GM12878 (cell line): Measurements from ENCODE around the gene WNK2. TPM values are rescaled to one million over a fixed set of nuclear protein-coding genes. Genes with fewer than 3 reads are reported as not detected.

ENCODE experiments used
- ATAC-seq: fragments of 200-7000 bp; cut with Tn5 transposase; 3 replicates; pipeline ENCODE4 v1.9.1; 2020; ENCODE audit warnings: mild to moderate bottlenecking, moderate library complexity
- BruUV-seq: library from RNA; stranded (reverse); fragments of 400-500 nt; replicated peaks from 2 replicates; lab custom pipeline; 2021; lab: Mats Ljungman, UMichigan
- CTCF ChIA-PET: fragments of 300-600 bp; sonication (Branson Sonifier 250); formaldehyde crosslinking; extraction: SDS; loops from one replicate; lab custom pipeline; 2021; ENCODE audit warnings: inconsistent platforms; lab: Yijun Ruan, JAX
- POLR2A ChIA-PET: fragments of 350-600 bp; formaldehyde crosslinking; extraction: SDS; loops from one replicate; lab custom pipeline; 2021; ENCODE audit warnings: inconsistent platforms; lab: Charles Lee
- RAD21 ChIA-PET: fragments of 300-600 bp; sonication (Branson Sonifier 250); formaldehyde crosslinking; loops from one replicate; lab custom pipeline; 2023; ENCODE audit warnings: antibody characterized with exemption; ENCODE audit not compliant: unreplicated experiment; lab: Charles Lee
- SMC1A ChIA-PET: fragments of 300-600 bp; sonication (Branson Sonifier 250); formaldehyde crosslinking; loops from one replicate; lab custom pipeline; 2023; ENCODE audit not compliant: unreplicated experiment, uncharacterized antibody; lab: Charles Lee
- DNase-seq: peaks from one replicate; pipeline ENCODE4 v3.0.0-alpha.2; 2011; ENCODE audit warnings: low read depth, low spot score
- FAIRE-seq: peaks from 3 replicates; lab custom pipeline; 2011; peaks lifted over from hg19 to GRCh38; lab: Jason Lieb, UNC
- H2AFZ ChIP-seq: 2 replicates; pipeline ENCODE4 v1.6.0; 2011; ENCODE audit warnings: low read depth, low read length, control low read depth; ENCODE audit not compliant: control insufficient read depth
- H3K27ac ChIP-seq: 2 replicates; pipeline ENCODE4 v1.5.1; 2011; ENCODE audit warnings: control low read depth; ENCODE audit not compliant: control insufficient read depth, insufficient read depth
- H3K27me3 ChIP-seq, 2 experiments: replicated peaks in 1 of 2; 2 replicates each; pipeline versions ENCODE4 v1.6.0 to v1.6.1; 2011; ENCODE audit warnings: low read length in 1 of 2; ENCODE audit not compliant: control insufficient read depth in 2 of 2, insufficient read depth in 2 of 2
- H3K36me3 ChIP-seq, 2 experiments: 2 replicates each; pipeline ENCODE4 v1.5.1; 2011; ENCODE audit warnings: low read length in 1 of 2; ENCODE audit not compliant: control insufficient read depth in 2 of 2, insufficient read depth in 2 of 2
- H3K4me1 ChIP-seq: 2 replicates; pipeline ENCODE4 v1.6.1; 2011; ENCODE audit warnings: mild to moderate bottlenecking, low read length, moderate library complexity, mixed read lengths; ENCODE audit not compliant: control insufficient read depth, insufficient read depth
- H3K4me2 ChIP-seq: 2 replicates; pipeline ENCODE4 v1.6.0; 2011; ENCODE audit warnings: control low read depth; ENCODE audit not compliant: control insufficient read depth, insufficient read depth
- H3K4me3 ChIP-seq: fragments of 200-600 bp; sonication (generic); 2 replicates; pipeline ENCODE4 v1.5.1; 2016
- H3K79me2 ChIP-seq: 2 replicates; pipeline ENCODE4 v1.6.0; 2011; ENCODE audit warnings: low read length; ENCODE audit not compliant: control insufficient read depth, insufficient read depth
- H3K9ac ChIP-seq: 2 replicates; pipeline ENCODE4 v1.8.0; 2011; ENCODE audit warnings: low read length, control low read depth, mixed read lengths; ENCODE audit not compliant: control insufficient read depth, insufficient read depth
- H3K9me3 ChIP-seq: replicated peaks from 3 replicates; pipeline ENCODE4 v1.5.1; 2011; ENCODE audit warnings: mild to moderate bottlenecking, low read length; ENCODE audit not compliant: control insufficient read depth, insufficient read depth
- H4K20me1 ChIP-seq: 2 replicates; pipeline ENCODE4 v1.6.0; 2011; ENCODE audit not compliant: control insufficient read depth, insufficient read depth
- CHD1 ChIP-seq: IDR thresholded peaks from 2 replicates; pipeline ENCODE4 v1.6.1; 2012; ENCODE audit warnings: low read depth, low read length, improper control_type of control experiment
- E4F1 ChIP-seq: fragments of 450-650 bp; IDR thresholded peaks from 2 replicates; pipeline ENCODE4 v1.6.1; 2018; ENCODE audit warnings: borderline replicate concordance, mild to moderate bottlenecking; ENCODE audit not compliant: partially characterized antibody
- EZH2 ChIP-seq: IDR thresholded peaks from 2 replicates; pipeline ENCODE4 v1.6.1; 2012; ENCODE audit warnings: low read depth, mild to moderate bottlenecking, control low read depth, inconsistent platforms, low read length, borderline replicate concordance; ENCODE audit not compliant: control insufficient read depth
- HDGF ChIP-seq: fragments of 450-650 bp; IDR thresholded peaks from 2 replicates; pipeline ENCODE4 v1.6.1; 2016; ENCODE audit warnings: antibody characterized with exemption
- IRF4 ChIP-seq: IDR thresholded peaks from 2 replicates; pipeline ENCODE4 v1.6.1; 2011; ENCODE audit warnings: low read depth, low read length
- MXI1 ChIP-seq: fragments of 150-350 bp; IDR thresholded peaks from 2 replicates; pipeline ENCODE4 v1.6.1; 2011; ENCODE audit warnings: low read depth, mild to moderate bottlenecking, inconsistent platforms, low read length, improper control_type of control experiment
- PRDM15 ChIP-seq: fragments of 450-650 bp; formaldehyde crosslinking; IDR thresholded peaks from 2 replicates; pipeline ENCODE4 v1.4.0; 2020; ENCODE audit warnings: mild to moderate bottlenecking, moderate library complexity
- RCOR1 ChIP-seq: conservative IDR thresholded peaks from 2 replicates; pipeline ENCODE4 v1.6.1; 2012; ENCODE audit warnings: low read depth, low read length, improper control_type of control experiment
- ZNF687 ChIP-seq: fragments of 450-650 bp; IDR thresholded peaks from 2 replicates; pipeline ENCODE4 v1.6.1; 2017; ENCODE audit warnings: mild to moderate bottlenecking, moderate library complexity
- WGBS: methylation state at CpG from one replicate; pipeline ENCODE4 v1.1.6; 2016; ENCODE audit warnings: low lambda C conversion rate; ENCODE audit not compliant: insufficient replicate concordance, insufficient coverage; ENCODE audit errors: missing lambda C conversion rate; 5-methylcytosine and 5-hydroxymethylcytosine counted together
- in situ Hi-C: fragments of 300-500 bp; cut with MboI; formaldehyde crosslinking; loops from 9 replicates; pipeline ENCODE4 v1.14.3; 2018; ENCODE audit warnings: mixed read lengths
- intact Hi-C: fragments of 100-400 bp; cut with micrococcal nuclease; formaldehyde crosslinking; loops from one replicate; pipeline ENCODE4 v1.14.2; 2022; ENCODE audit not compliant: unreplicated experiment
- polyA plus RNA-seq, 11 experiments: library from polyadenylated mRNA; depleted of rRNA in 4 of 11; unstranded in 6 of 11; stranded (reverse) in 5 of 11; fragments of >200 nt; fragmentation: Nextera tagmentation in 4 of 11; fragmentation: Illumina TruSeq in 1 of 11; extraction: Ambion mirVana in 4 of 11; extraction: Trizol in 1 of 11; gene quantifications; 1 replicate in 1 of 11; 2 replicates in 10 of 11; pipeline versions ENCODE4 v1.2.1 to v1.2.3, GENCODE V29; 2011 to 2016; ENCODE audit warnings: inconsistent platforms in 2 of 11, missing spikeins in 2 of 11, low read depth in 1 of 11
- total RNA-seq, 4 experiments: library from RNA; depleted of rRNA in 3 of 4; stranded (reverse); fragments of >200 nt in 3 of 4; fragmentation: Illumina TruSeq in 1 of 4; extraction: Trizol in 1 of 4; gene quantifications; 2 replicates each; pipeline versions ENCODE4 v1.2.1 to v1.2.3, GENCODE V29; 2013 to 2021

The WNK2 gene
- total and polyA plus RNA-seq, 10 of the 15 experiments (the other 5 are each of a cell fraction or from before 2014, with no cell fraction given), result 0.15 TPM; not detected in 9

- H3K27me3 ChIP-seq, result no peaks in the 10 kb centered on the region
- POLR2A ChIA-PET, result no interaction called here
- H3K4me1 ChIP-seq, result no peaks in the 10 kb centered on the region
- CTCF ChIA-PET, result no interaction called here
- SMC1A ChIA-PET, result no interaction called here
- no peak overlapping the region for H3K27ac ChIP-seq
- H3K4me2 ChIP-seq, result no peak overlapping the region
- DNase-seq, result no peak
- intact Hi-C loops, result no loop called here
- no peak overlapping the region for H2AFZ ChIP-seq
- RAD21 ChIA-PET, result no interaction called here
- BruUV-seq, result no TSS peak
- no peaks in the 10 kb centered on the region; the same call in 1 of the 3 replicates for H3K9me3 ChIP-seq
- no peak overlapping the region for H3K4me3 ChIP-seq
- no peaks in the 10 kb centered on the region for H3K36me3 ChIP-seq
- 26% methylated on average over 5 of the region's 5 CpGs for WGBS
- no peak for FAIRE-seq
- no peak for TF ChIP-seq CHD1
- no peak for TF ChIP-seq RCOR1
- no peak for TF ChIP-seq HDGF
- TF ChIP-seq EZH2, result no peak
- no peak for TF ChIP-seq ZNF687
- no peak for TF ChIP-seq E4F1
- no peak for TF ChIP-seq PRDM15
- TF ChIP-seq IRF4, result no peak
- no peak for TF ChIP-seq MXI1
- no peak overlapping the region for H3K9ac ChIP-seq
- H4K20me1 ChIP-seq, result no peaks in the 10 kb centered on the region
- no peaks in the 10 kb centered on the region for H3K79me2 ChIP-seq
- in situ Hi-C loops, result no loop called here
- no peak for ATAC-seq
Measured at GRCh38 chr9:93219692-93220091, 35.8 kb downstream of the WNK2 start.
